ENCODE results near the gene FADS2. TPM values are rescaled to one million over a fixed set of nuclear protein-coding genes. Genes with fewer than 3 reads are reported as not detected.

Gene FADS2
- total RNA-seq, 2 experiments from 2014 or later: 0.95 to 2.8 TPM

DNA sequence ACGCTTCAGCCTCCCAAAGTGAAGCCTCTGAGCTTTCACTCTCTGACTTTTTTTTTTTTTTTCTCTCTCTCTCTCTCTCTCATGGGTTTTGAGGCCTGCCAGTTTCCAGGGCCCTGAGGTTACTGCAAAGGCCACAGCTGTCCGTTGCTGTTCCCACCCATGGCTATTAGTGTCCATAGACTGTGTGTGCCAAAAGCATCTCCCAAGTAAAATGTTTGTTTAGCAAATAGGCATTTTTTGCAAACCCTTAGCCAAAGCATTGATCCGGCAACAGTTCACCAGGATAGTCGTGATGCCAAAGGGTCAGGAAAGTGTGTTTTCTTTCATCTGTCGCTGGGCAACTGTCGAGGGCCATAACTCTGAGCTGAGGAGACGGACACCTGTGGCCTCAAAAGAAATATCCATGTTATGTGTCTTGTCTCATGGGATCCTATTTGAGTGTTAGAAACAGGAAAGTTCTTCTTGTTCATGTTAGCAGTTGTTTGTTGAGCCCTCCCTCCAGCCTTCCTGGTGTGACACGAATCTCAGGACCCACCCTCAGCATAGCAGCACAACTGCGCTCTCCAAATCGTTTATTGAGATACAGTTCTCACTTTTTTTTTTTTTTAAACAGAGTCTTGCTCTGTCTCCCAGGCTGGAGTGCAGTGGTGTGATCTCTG lies 18.4 kb downstream of the FADS2 start:
- Histone ChIP-seq H4K20me1 (ENCODE audit: insufficient read depth, low read length) (no peaks in the 10 kb centered on the region), H3K4me3 (ENCODE audit: low read depth, low read length, poor library complexity, severe bottlenecking) (no peak overlapping the region), H3K4me1 (ENCODE audit: insufficient read depth, low read length, poor library complexity, severe bottlenecking) (no peaks in the 10 kb centered on the region), H3K27ac (ENCODE audit: low read depth, low read length, poor library complexity, severe bottlenecking) (no peak overlapping the region), H3K9me2 (ENCODE audit: insufficient read depth, low read length) (no peaks in the 10 kb centered on the region), H2AFZ (ENCODE audit: low read length) (no peak overlapping the region), H3K4me2 (ENCODE audit: low read length) (no peak overlapping the region), H3K36me3 (ENCODE audit: insufficient read depth, low read length) (no peaks in the 10 kb centered on the region), H3K79me2 (ENCODE audit: insufficient read depth, low read depth, low read length) (no peaks in the 10 kb centered on the region), H3K9me3 (ENCODE audit: low read length) (no peaks in the 10 kb centered on the region)
- no peak for DNase-seq (ENCODE audit: low spot score)
- no TSS peak for BruUV-seq (replicated peaks)
- ChIA-PET POLR2A (interaction anchor here (0.7 kb wide), 1 partner anchor 31 kb away, joined by 3 read pairs; no protein-coding TSS in a partner anchor), CTCF (ENCODE audit: unreplicated experiment) (no interaction called here)
- TF ChIP-seq EZH2phosphoT487 (IDR thresholded peaks at IDR 0.05; ENCODE audit: borderline replicate concordance, low read depth, low read length): no peak
- TF ChIP-seq, protein P1, sequence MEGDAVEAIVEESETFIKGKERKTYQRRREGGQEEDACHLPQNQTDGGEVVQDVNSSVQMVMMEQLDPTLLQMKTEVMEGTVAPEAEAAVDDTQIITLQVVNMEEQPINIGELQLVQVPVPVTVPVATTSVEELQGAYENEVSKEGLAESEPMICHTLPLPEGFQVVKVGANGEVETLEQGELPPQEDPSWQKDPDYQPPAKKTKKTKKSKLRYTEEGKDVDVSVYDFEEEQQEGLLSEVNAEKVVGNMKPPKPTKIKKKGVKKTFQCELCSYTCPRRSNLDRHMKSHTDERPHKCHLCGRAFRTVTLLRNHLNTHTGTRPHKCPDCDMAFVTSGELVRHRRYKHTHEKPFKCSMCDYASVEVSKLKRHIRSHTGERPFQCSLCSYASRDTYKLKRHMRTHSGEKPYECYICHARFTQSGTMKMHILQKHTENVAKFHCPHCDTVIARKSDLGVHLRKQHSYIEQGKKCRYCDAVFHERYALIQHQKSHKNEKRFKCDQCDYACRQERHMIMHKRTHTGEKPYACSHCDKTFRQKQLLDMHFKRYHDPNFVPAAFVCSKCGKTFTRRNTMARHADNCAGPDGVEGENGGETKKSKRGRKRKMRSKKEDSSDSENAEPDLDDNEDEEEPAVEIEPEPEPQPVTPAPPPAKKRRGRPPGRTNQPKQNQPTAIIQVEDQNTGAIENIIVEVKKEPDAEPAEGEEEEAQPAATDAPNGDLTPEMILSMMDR (conservative IDR thresholded peaks at IDR 0.05; ENCODE audit: low read length): no peak
- intact Hi-C loops (cut with micrococcal nuclease; ENCODE audit: unreplicated experiment): no loop called here

GRCh38 chr11:61847914-61848581 lies 19.9 kb downstream of the FADS2 start:
- no peak for DNase-seq (ENCODE audit: low spot score)
- no peak overlapping the region for H3K4me3 ChIP-seq (ENCODE audit: low read depth, low read length, poor library complexity, severe bottlenecking)
- CTCF ChIA-PET (ENCODE audit: unreplicated experiment): no interaction called here
- H3K36me3 ChIP-seq (ENCODE audit: insufficient read depth, low read length): no peaks in the 10 kb centered on the region
- no peak for TF ChIP-seq EZH2phosphoT487 (IDR thresholded peaks at IDR 0.05; ENCODE audit: borderline replicate concordance, low read depth, low read length)
- TF ChIP-seq, protein P1 (conservative IDR thresholded peaks at IDR 0.05; ENCODE audit: low read length): no peak
- no TSS peak for BruUV-seq (replicated peaks)
- no peaks in the 10 kb centered on the region for H3K4me1 ChIP-seq (ENCODE audit: insufficient read depth, low read length, poor library complexity, severe bottlenecking)
- H3K27ac ChIP-seq (ENCODE audit: low read depth, low read length, poor library complexity, severe bottlenecking): no peak overlapping the region
- POLR2A ChIA-PET: no interaction called here
- intact Hi-C loops (cut with micrococcal nuclease; ENCODE audit: unreplicated experiment): no loop called here
- H3K79me2 ChIP-seq (ENCODE audit: insufficient read depth, low read depth, low read length): no peaks in the 10 kb centered on the region
- H3K4me2 ChIP-seq (ENCODE audit: low read length): no peak overlapping the region
- no peaks in the 10 kb centered on the region for H3K9me3 ChIP-seq (ENCODE audit: low read length)
- H4K20me1 ChIP-seq (ENCODE audit: insufficient read depth, low read length): no peaks in the 10 kb centered on the region
- no peak overlapping the region for H2AFZ ChIP-seq (ENCODE audit: low read length)
- no peaks in the 10 kb centered on the region for H3K9me2 ChIP-seq (ENCODE audit: insufficient read depth, low read length)

GRCh38 chr11:61848631-61849030 lies 20.5 kb downstream of the FADS2 start:
- TF ChIP-seq, protein P1 (conservative IDR thresholded peaks at IDR 0.05; ENCODE audit: low read length): no peak
- TF ChIP-seq EZH2phosphoT487 (IDR thresholded peaks at IDR 0.05; ENCODE audit: borderline replicate concordance, low read depth, low read length): no peak
- Histone ChIP-seq H3K4me1 (ENCODE audit: insufficient read depth, low read length, poor library complexity, severe bottlenecking) (no peaks in the 10 kb centered on the region), H3K79me2 (ENCODE audit: insufficient read depth, low read depth, low read length) (no peaks in the 10 kb centered on the region), H2AFZ (ENCODE audit: low read length) (no peak overlapping the region), H3K9me3 (ENCODE audit: low read length) (no peaks in the 10 kb centered on the region), H3K9me2 (ENCODE audit: insufficient read depth, low read length) (no peaks in the 10 kb centered on the region), H3K4me2 (ENCODE audit: low read length) (no peak overlapping the region), H4K20me1 (ENCODE audit: insufficient read depth, low read length) (no peaks in the 10 kb centered on the region), H3K27ac (ENCODE audit: low read depth, low read length, poor library complexity, severe bottlenecking) (no peak overlapping the region), H3K4me3 (ENCODE audit: low read depth, low read length, poor library complexity, severe bottlenecking) (no peak overlapping the region), H3K36me3 (ENCODE audit: insufficient read depth, low read length) (no peaks in the 10 kb centered on the region)
- CTCF ChIA-PET (ENCODE audit: unreplicated experiment): no interaction called here
- POLR2A ChIA-PET: no interaction called here
- DNase-seq (ENCODE audit: low spot score): no peak
- intact Hi-C loops (cut with micrococcal nuclease; ENCODE audit: unreplicated experiment): no loop called here
- BruUV-seq (replicated peaks): no TSS peak

Data from OCI-LY7 (cell line).